CD4-positive, alpha-beta T cell treated with Interleukin-1 beta for 1 hour (primary cell): ENCODE measurements around the gene MON2.
"Not testable (repeated sequence)": the region's sequence is repeated elsewhere in the genome, so short reads cannot be mapped to it uniquely, and the experiment has no call there.

Experiments
- DNase-seq, 2 donors: peaks; one replicate each; pipeline ENCODE4 v3.0.0-alpha.2; 2020 to 2022

MON2 gene

GRCh38 chr12:62471734-62472133, 5.1 kb downstream of the MON2 start:
- DNase-seq, result no peak

- DNase-seq, result no peak
These were observed 5.8 kb downstream of the MON2 start for GRCh38 chr12:62472472-62472871.

GRCh38 chr12:62481843-62482540, 15.4 kb downstream of the MON2 start:
- DNase-seq, result no peak

GRCh38 chr12:62482769-62483168, 16.1 kb downstream of the MON2 start:
- DNase-seq, result no peak

- no peak for DNase-seq
These were observed 17.6 kb downstream of the MON2 start for GRCh38 chr12:62484233-62484632.

GRCh38 chr12:62505786-62506185, 39.2 kb downstream of the MON2 start:
- no peak for DNase-seq

GRCh38 chr12:62512901-62513300, 46.3 kb downstream of the MON2 start:
- DNase-seq, result no peak

GRCh38 chr12:62514080-62514479, 47.5 kb downstream of the MON2 start:
- DNase-seq, result not testable (repeated sequence)

- DNase-seq, result no peak
These were observed 50.3 kb downstream of the MON2 start for GRCh38 chr12:62516927-62517326.

GRCh38 chr12:62517887-62518286, 51.3 kb downstream of the MON2 start:
- DNase-seq, result no peak

GRCh38 chr12:62519043-62519442, 52.4 kb downstream of the MON2 start:
- no peak for DNase-seq

- no peak for DNase-seq
These were observed 53.7 kb downstream of the MON2 start for GRCh38 chr12:62520361-62520760.

- peak in 1 of 2 donors; percentile 2 for DNase-seq
These were observed 56.4 kb downstream of the MON2 start for GRCh38 chr12:62522984-62523383.

- DNase-seq, result no peak
These were observed 57.0 kb downstream of the MON2 start for GRCh38 chr12:62523619-62524018.

GRCh38 chr12:62525271-62525670, 58.6 kb downstream of the MON2 start:
- DNase-seq, result no peak

GRCh38 chr12:62530596-62530995, 64.0 kb downstream of the MON2 start:
- no peak for DNase-seq

- no peak for DNase-seq
These were observed 65.7 kb downstream of the MON2 start for GRCh38 chr12:62532333-62532732.

GRCh38 chr12:62533087-62533754, 66.6 kb downstream of the MON2 start:
- DNase-seq, result no peak

GRCh38 chr12:62533755-62534107, 67.1 kb downstream of the MON2 start:
- DNase-seq, result no peak

- DNase-seq, result no peak
These were observed 69.9 kb downstream of the MON2 start for GRCh38 chr12:62536546-62536945.

- no peak for DNase-seq
These were observed 70.9 kb downstream of the MON2 start for GRCh38 chr12:62537551-62537950.

- no peak for DNase-seq
These were observed 73.7 kb downstream of the MON2 start for GRCh38 chr12:62540354-62540753.

- no peak for DNase-seq
These were observed 76.2 kb downstream of the MON2 start for GRCh38 chr12:62542814-62543213.

- DNase-seq, result no peak
These were observed 76.7 kb downstream of the MON2 start for GRCh38 chr12:62543324-62543723.

- DNase-seq, result no peak
These were observed 77.1 kb downstream of the MON2 start for GRCh38 chr12:62543741-62544140.
